K562 (cell line): Measurements from ENCODE around the gene ENHO. TPM values are rescaled to one million over a fixed set of nuclear protein-coding genes. Genes with fewer than 3 reads are reported as not detected.

Experiments
- ATAC-seq: fragments of 200-7000 bp; cut with Tn5 transposase; 3 replicates; pipeline ENCODE4 v1.9.1; 2020; ENCODE audit warnings: moderate library complexity
- BruUV-seq: library from RNA; stranded (reverse); fragments of 400-500 nt; replicated peaks from 2 replicates; lab custom pipeline; 2021; lab: Mats Ljungman, UMichigan
- CTCF ChIA-PET: fragments of 300-600 bp; formaldehyde crosslinking; extraction: SDS; loops from one replicate; lab custom pipeline; 2021; ENCODE audit warnings: low intra/inter-chr PET ratio; lab: Yijun Ruan, JAX
- POLR2A ChIA-PET: fragments of 300-600, 350-650 bp; sonication (Branson Sonifier 250); formaldehyde crosslinking; extraction: SDS; loops from one replicate; lab custom pipeline; 2021; ENCODE audit warnings: antibody characterized with exemption, inconsistent platforms; lab: Yijun Ruan, JAX
- DNase-seq, 4 experiments: peaks; one replicate each; pipeline versions ENCODE4 v3.0.0 to v3.0.0-alpha.2; 2011 to 2018; ENCODE audit warnings: low spot score in 3 of 4, mixed read lengths in 3 of 4; ENCODE audit errors: extremely low read depth in 1 of 4
- FAIRE-seq: peaks from 2 replicates; lab custom pipeline; 2011; peaks lifted over from hg19 to GRCh38; lab: Jason Lieb, UNC
- H2AFZ ChIP-seq: 2 replicates; pipeline ENCODE4 v1.6.0; 2011; ENCODE audit warnings: low read depth, low read length, control low read depth, inconsistent platforms
- H3K27ac ChIP-seq: fragments of 200-600 bp; 3 replicates; pipeline ENCODE4 v1.8.0; 2011; ENCODE audit warnings: low read depth, mild to moderate bottlenecking, control low read depth, inconsistent platforms, low read length, moderate library complexity, mixed read lengths; ENCODE audit errors: extremely low read depth
- H3K27me3 ChIP-seq, 2 experiments: fragments of 300-600 bp in 1 of 2; 2 replicates in 1 of 2; 3 replicates in 1 of 2; pipeline versions ENCODE4 v1.6.0 to v1.8.0; 2011; ENCODE audit warnings: inconsistent platforms in 2 of 2, low read length in 2 of 2, mild to moderate bottlenecking in 1 of 2, mixed read lengths in 1 of 2, moderate library complexity in 1 of 2; ENCODE audit not compliant: control insufficient read depth in 2 of 2, insufficient read depth in 2 of 2
- H3K36me3 ChIP-seq: fragments of 300-600 bp; 3 replicates; pipeline ENCODE4 v1.8.0; 2011; ENCODE audit warnings: mild to moderate bottlenecking, low read length, inconsistent platforms; ENCODE audit not compliant: control insufficient read depth, insufficient read depth
- H3K4me1 ChIP-seq, 2 experiments: fragments of 200-600 bp in 1 of 2; replicated peaks in 1 of 2; 2 replicates in 1 of 2; 3 replicates in 1 of 2; pipeline versions ENCODE4 v1.5.1 to v1.8.0; 2011; ENCODE audit warnings: inconsistent platforms in 2 of 2, low read length in 2 of 2, mild to moderate bottlenecking in 1 of 2, mixed read lengths in 1 of 2, moderate library complexity in 1 of 2; ENCODE audit not compliant: control insufficient read depth in 2 of 2, insufficient read depth in 2 of 2
- H3K4me2 ChIP-seq: 2 replicates; pipeline ENCODE4 v1.6.1; 2011; ENCODE audit warnings: low read length, control low read depth, inconsistent platforms, mixed read lengths; ENCODE audit not compliant: insufficient read depth
- H3K4me3 ChIP-seq: fragments of 200-600 bp; sonication (generic), shearing (Covaris generic); 2 replicates; pipeline ENCODE4 v1.5.1; 2016; ENCODE audit warnings: control low read depth, inconsistent platforms
- H3K79me2 ChIP-seq: fragments of 200-600 bp; 3 replicates; pipeline ENCODE4 v1.8.0; 2011; ENCODE audit warnings: low read length, inconsistent platforms; ENCODE audit not compliant: control insufficient read depth, insufficient read depth
- H3K9ac ChIP-seq, 2 experiments: 2 replicates each; pipeline versions ENCODE4 v1.6.0 to v1.6.1; 2011; ENCODE audit warnings: low read depth in 2 of 2, low read length in 2 of 2, control low read depth in 1 of 2, inconsistent platforms in 1 of 2, mild to moderate bottlenecking in 1 of 2, mixed read lengths in 1 of 2; ENCODE audit not compliant: insufficient read depth in 1 of 2
- H3K9me1 ChIP-seq: one replicate; pipeline ENCODE4 v1.6.0; 2011; ENCODE audit warnings: inconsistent platforms, mild to moderate bottlenecking, low read length, moderate library complexity; ENCODE audit not compliant: control insufficient read depth, insufficient read depth
- H3K9me3 ChIP-seq: replicated peaks from 2 replicates; pipeline ENCODE4 v1.5.1; 2011; ENCODE audit warnings: low read depth, low read length, inconsistent platforms; ENCODE audit not compliant: control insufficient read depth, insufficient read depth
- H4K20me1 ChIP-seq: replicated peaks from 2 replicates; pipeline ENCODE4 v1.6.1; 2011; ENCODE audit warnings: low read length, inconsistent platforms, mixed read lengths; ENCODE audit not compliant: control insufficient read depth, insufficient read depth
- CEBPB ChIP-seq: fragments of 450-650 bp; IDR thresholded peaks from 2 replicates; pipeline ENCODE4 v1.6.1; 2016; ENCODE audit warnings: missing genetic modification characterization, missing compliant biosample characterization
- CSDE1 ChIP-seq, 2 experiments: fragments of 450-650 bp; IDR thresholded peaks; 2 replicates each; pipeline ENCODE4 v1.6.1; 2016; ENCODE audit warnings: mild to moderate bottlenecking in 1 of 2
- POLR2A ChIP-seq: fragments of 450-650 bp; conservative IDR thresholded peaks from 2 replicates; pipeline ENCODE4 v1.6.1; 2016
- TSC22D4 ChIP-seq: fragments of 450-650 bp; IDR thresholded peaks from 2 replicates; pipeline ENCODE4 v1.6.1; 2016; ENCODE audit warnings: missing genetic modification characterization, missing biosample characterization, control low read depth
- WGBS: fragments of 100-300 bp; shearing (Covaris generic); methylation state at CpG from one replicate; pipeline ENCODE4 v1.1.6; 2016; ENCODE audit warnings: low coverage, mixed read lengths; ENCODE audit not compliant: insufficient coverage; ENCODE audit errors: missing lambda C conversion rate; 5-methylcytosine and 5-hydroxymethylcytosine counted together
- in situ Hi-C: fragments of 300-500 bp; cut with MboI; formaldehyde crosslinking; loops from 4 replicates; pipeline ENCODE4 v1.15.0; 2018; ENCODE audit warnings: inconsistent platforms, mixed read lengths
- intact Hi-C: fragments of 100-400 bp; cut with micrococcal nuclease; formaldehyde crosslinking; loops from 2 replicates; pipeline ENCODE4 v1.14.2; 2022
- polyA plus RNA-seq, 8 experiments: library from polyadenylated mRNA; depleted of rRNA in 4 of 8; stranded (reverse) in 5 of 8; unstranded in 3 of 8; fragments of >200 nt; fragmentation: Nextera tagmentation in 2 of 8; fragmentation: Illumina TruSeq in 1 of 8; extraction: Ambion mirVana in 2 of 8; extraction: Trizol in 1 of 8; gene quantifications; 2 replicates each; pipeline versions ENCODE4 v1.2.1 to v1.2.3, GENCODE V29; 2011 to 2014; ENCODE audit warnings: inconsistent platforms in 1 of 8, missing spikeins in 1 of 8
- total RNA-seq, 7 experiments: library from RNA; depleted of rRNA in 6 of 7; stranded (reverse); fragments of >200 nt in 6 of 7; fragmentation: Illumina TruSeq in 2 of 7; extraction: Trizol in 2 of 7; gene quantifications; 2 replicates each; pipeline versions ENCODE4 v1.2.1 to v1.2.3, GENCODE V29; 2011 to 2021; ENCODE audit warnings: low replicate concordance in 1 of 7

Gene ENHO
- total and polyA plus RNA-seq, 9 of the 15 experiments (the other 6 are each of a cell fraction or from before 2014, with no cell fraction given): 0.24 TPM; not detected in 8

- Histone ChIP-seq H2AFZ (no peak overlapping the region), H4K20me1 (no peaks in the 10 kb centered on the region), H3K9me3 (no peaks in the 10 kb centered on the region), H3K79me2 (no peaks in the 10 kb centered on the region), H3K9me1 (no peaks in the 10 kb centered on the region), H3K4me1 (peaks cover 6 to 12% of the 10 kb centered on the region in 2 experiments; a peak in 4 of 5 replicates), H3K36me3 (no peaks in the 10 kb centered on the region), H3K27ac (no peak overlapping the region), H3K9ac (no peak overlapping the region; a peak in 1 of 4 replicates), H3K27me3 (peaks cover 0 to 15% of the 10 kb centered on the region in 2 experiments; a peak in 3 of 5 replicates), H3K4me3 (no peak overlapping the region), H3K4me2 (no peak overlapping the region)
- FAIRE-seq: no peak
- in situ Hi-C loops: no loop called here
- no peak for DNase-seq
- ATAC-seq: no peak
- BruUV-seq: no TSS peak
- TF ChIP-seq POLR2A: no peak
- TF ChIP-seq CSDE1 (IDR thresholded peaks at IDR 0.05): no peak
- 0 out of 2 replicates have a peak, but pooled peaks have one; percentile 14 for TF ChIP-seq CEBPB
- ChIA-PET POLR2A (interaction anchor here (1.0 kb wide), 1 partner anchor 11 kb away, joined by 4 read pairs; no protein-coding TSS in a partner anchor), CTCF (no interaction called here)
- 3% methylated on average over 5 of the region's 6 CpGs for WGBS
- intact Hi-C loops: no loop called here
Measured at GRCh38 chr9:34520505-34521385, 2.0 kb downstream of the ENHO start.

GRCh38 chr9:34520096-34520495, 2.7 kb downstream of the ENHO start:
- FAIRE-seq: no peak

More at GRCh38 chr9:34520096-34520495, 2.7 kb downstream of the ENHO start:
- H3K9me1 ChIP-seq: no peaks in the 10 kb centered on the region
- no peak overlapping the region for H3K4me2 ChIP-seq
- in situ Hi-C loops: no loop called here
- H3K9me3 ChIP-seq: no peaks in the 10 kb centered on the region
- 0% methylated on average over 4 of the region's 6 CpGs for WGBS
- no peaks in the 10 kb centered on the region for H3K79me2 ChIP-seq
- no peaks in the 10 kb centered on the region for H4K20me1 ChIP-seq
- DNase-seq: no peak
- peaks cover 0 to 15% of the 10 kb centered on the region in 2 experiments; a peak in 3 of 5 replicates for H3K27me3 ChIP-seq
- no peak overlapping the region for H3K4me3 ChIP-seq
- H3K36me3 ChIP-seq: no peaks in the 10 kb centered on the region
- no peak overlapping the region for H2AFZ ChIP-seq
- ChIA-PET CTCF (no interaction called here), POLR2A (interaction anchor here (0.6 kb wide), 1 partner anchor 87 kb away, joined by 3 read pairs; no protein-coding TSS in a partner anchor)
- H3K27ac ChIP-seq: no peak overlapping the region
- no peak overlapping the region for H3K9ac ChIP-seq
- peaks cover 6 to 12% of the 10 kb centered on the region in 2 experiments; a peak in 4 of 5 replicates for H3K4me1 ChIP-seq
- intact Hi-C loops: no loop called here
- TF ChIP-seq TSC22D4 (tag): no peak
- no TSS peak for BruUV-seq
- no peak for ATAC-seq
